NCI-H1694 (cell line): ENCODE measurements around the gene SAP25.
"Not testable (repeated sequence)": the region's sequence is repeated elsewhere in the genome, so short reads cannot be mapped to it uniquely, and the experiment has no call there.

Experiments used
- DNase-seq: peaks from one replicate; lab custom pipeline; 2025; lab: John Stamatoyannopoulos, UW

The SAP25 gene

GRCh38 chr7:100575746-100576383 is 2.2 kb upstream of the SAP25 start:
- DNase-seq: no peak

GRCh38 chr7:100575206-100575631 is 1.5 kb upstream of the SAP25 start:
- DNase-seq: no peak

- DNase-seq: no peak
Measured at GRCh38 chr7:100574362-100575205, 884 bp upstream of the SAP25 start.

- DNase-seq: no peak
Measured at GRCh38 chr7:100572949-100573675, 588 bp downstream of the SAP25 start.

GRCh38 chr7:100572281-100572948 is 1.3 kb downstream of the SAP25 start:
- no peak for DNase-seq

GRCh38 chr7:100571829-100572116 is 1.9 kb downstream of the SAP25 start:
- no peak for DNase-seq

GRCh38 chr7:100570954-100571828 is 2.5 kb downstream of the SAP25 start:
- DNase-seq: no peak

- no peak for DNase-seq
Measured at GRCh38 chr7:100568896-100569844, 4.5 kb downstream of the SAP25 start.

- no peak for DNase-seq
Measured at GRCh38 chr7:100568176-100568895, 5.4 kb downstream of the SAP25 start.

- no peak for DNase-seq
Measured at GRCh38 chr7:100567751-100568175, 5.9 kb downstream of the SAP25 start.

GRCh38 chr7:100567031-100567730 is 6.5 kb downstream of the SAP25 start:
- DNase-seq: no peak

- DNase-seq: no peak
Measured at GRCh38 chr7:100566018-100566531, 7.6 kb downstream of the SAP25 start.

GRCh38 chr7:100565133-100565571 is 8.5 kb downstream of the SAP25 start:
- no peak for DNase-seq

- not testable (repeated sequence) for DNase-seq
Measured at GRCh38 chr7:100564405-100564804, 9.3 kb downstream of the SAP25 start.

- DNase-seq: peak; percentile 60
Measured at GRCh38 chr7:100563809-100564400, 9.8 kb downstream of the SAP25 start.

- no peak for DNase-seq
Measured at GRCh38 chr7:100563100-100563564, 10.6 kb downstream of the SAP25 start.

- DNase-seq: no peak
Measured at GRCh38 chr7:100562195-100563099, 11.3 kb downstream of the SAP25 start.
